MM.1S (cell line): Measurements from ENCODE around the gene GTPBP4.

ENCODE experiments used
- DNase-seq: peaks from one replicate; pipeline ENCODE4 v3.0.0-alpha.2; 2015
- H2AFZ ChIP-seq: fragments of 300-600 bp; sonication (generic); 2 replicates; pipeline ENCODE4 v1.6.0; 2016; ENCODE audit warnings: antibody characterized with exemption, low read length
- H3F3A ChIP-seq: fragments of 300-600 bp; sonication (generic); 2 replicates; pipeline ENCODE4 v1.6.1; 2016; ENCODE audit warnings: mild to moderate bottlenecking, antibody characterized with exemption, low read length, moderate library complexity, mixed read lengths; ENCODE audit not compliant: insufficient read depth
- H3K27ac ChIP-seq: fragments of 300-600 bp; sonication (generic); 2 replicates; pipeline ENCODE4 v1.5.1; 2016; ENCODE audit warnings: mild to moderate bottlenecking, low read length
- H3K27me3 ChIP-seq: fragments of 300-600 bp; sonication (generic); replicated peaks from 2 replicates; pipeline ENCODE4 v1.6.0; 2016; ENCODE audit warnings: low read length; ENCODE audit not compliant: insufficient read depth
- H3K36me3 ChIP-seq: fragments of 300-600 bp; sonication (generic); replicated peaks from 2 replicates; pipeline ENCODE4 v1.6.1; 2016; ENCODE audit warnings: mild to moderate bottlenecking, low read length, mixed read lengths; ENCODE audit not compliant: insufficient read depth
- H3K4me1 ChIP-seq: fragments of 300-600 bp; sonication (generic); 2 replicates; pipeline ENCODE4 v1.6.1; 2016; ENCODE audit warnings: low read length, mixed read lengths
- H3K4me2 ChIP-seq: fragments of 300-600 bp; sonication (generic); 2 replicates; pipeline ENCODE4 v1.6.0; 2016; ENCODE audit warnings: low read depth, low read length
- H3K4me3 ChIP-seq: fragments of 300-600 bp; sonication (generic); 2 replicates; pipeline ENCODE4 v1.5.1; 2016; ENCODE audit warnings: low read length, mixed read lengths
- H3K79me2 ChIP-seq: fragments of 300-600 bp; sonication (generic); 2 replicates; pipeline ENCODE4 v1.6.1; 2016; ENCODE audit warnings: mixed run types, low read length, mixed read lengths
- H3K9ac ChIP-seq: fragments of 300-600 bp; sonication (generic); 2 replicates; pipeline ENCODE4 v1.6.1; 2016; ENCODE audit warnings: low read length, mixed read lengths
- H3K9me2 ChIP-seq: fragments of 300-600 bp; sonication (generic); replicated peaks from 2 replicates; pipeline ENCODE4 v1.6.1; 2016; ENCODE audit warnings: mild to moderate bottlenecking, low read length, mixed read lengths; ENCODE audit not compliant: insufficient read depth
- H3K9me3 ChIP-seq: fragments of 300-600 bp; sonication (generic); replicated peaks from 2 replicates; pipeline ENCODE4 v1.6.1; 2016; ENCODE audit warnings: mild to moderate bottlenecking, low read length, mixed read lengths; ENCODE audit not compliant: insufficient read depth
- H4K20me1 ChIP-seq: fragments of 300-600 bp; sonication (generic); 2 replicates; pipeline ENCODE4 v1.6.1; 2016; ENCODE audit warnings: mild to moderate bottlenecking, low read length, moderate library complexity, mixed read lengths; ENCODE audit not compliant: insufficient read depth
- CTCF ChIP-seq: fragments of 300-600 bp; sonication (generic); IDR thresholded peaks from 2 replicates; pipeline ENCODE4 v1.5.1; 2016; ENCODE audit warnings: antibody characterized with exemption, low read length, mixed read lengths
- EZH2 ChIP-seq: fragments of 300-600 bp; sonication (generic); optimal IDR thresholded peaks from 2 replicates; pipeline ENCODE3; 2017; ENCODE audit warnings: low read depth, mild to moderate bottlenecking, antibody characterized with exemption, low read length, mixed read lengths
- EZH2phosphoT487 ChIP-seq: fragments of 300-600 bp; sonication (generic); IDR thresholded peaks from 2 replicates; pipeline ENCODE4 v1.6.1; 2018; ENCODE audit warnings: antibody characterized with exemption, low read length

The GTPBP4 gene

GRCh38 chr10:1020460-1020859 lies 32.2 kb downstream of the GTPBP4 start:
- Histone ChIP-seq H3F3A (no peaks in the 10 kb centered on the region), H3K36me3 (peaks cover 5% of the 10 kb centered on the region)

GRCh38 chr10:1020958-1021357 lies 32.7 kb downstream of the GTPBP4 start:
- no peak for TF ChIP-seq EZH2
- TF ChIP-seq CTCF = no peak
- TF ChIP-seq EZH2phosphoT487 = no peak
- Histone ChIP-seq H2AFZ (no peak overlapping the region), H3K4me2 (no peak overlapping the region), H3K9me2 (no peaks in the 10 kb centered on the region), H3K9me3 (no peaks in the 10 kb centered on the region), H3K4me1 (no peaks in the 10 kb centered on the region), H3K36me3 (peaks cover 2% of the 10 kb centered on the region), H3F3A (no peaks in the 10 kb centered on the region), H3K27ac (no peak overlapping the region), H3K27me3 (no peaks in the 10 kb centered on the region), H4K20me1 (no peaks in the 10 kb centered on the region), H3K9ac (no peak overlapping the region), H3K79me2 (no peaks in the 10 kb centered on the region), H3K4me3 (no peak overlapping the region)
- DNase-seq = no peak

More at GRCh38 chr10:1020460-1020859, 32.2 kb downstream of the GTPBP4 start:
- Histone ChIP-seq H3K4me3 (no peak overlapping the region), H3K9me2 (no peaks in the 10 kb centered on the region), H4K20me1 (no peaks in the 10 kb centered on the region), H3K4me2 (no peak overlapping the region), H3K27ac (no peak overlapping the region), H3K9ac (no peak overlapping the region), H2AFZ (no peak overlapping the region), H3K27me3 (no peaks in the 10 kb centered on the region), H3K79me2 (no peaks in the 10 kb centered on the region), H3K9me3 (no peaks in the 10 kb centered on the region), H3K4me1 (no peaks in the 10 kb centered on the region)
- no peak for TF ChIP-seq EZH2
- no peak for TF ChIP-seq EZH2phosphoT487
- TF ChIP-seq CTCF = no peak
- DNase-seq = no peak

GRCh38 chr10:1022413-1022812 lies 34.2 kb downstream of the GTPBP4 start:
- no peak overlapping the region for H3K4me3 ChIP-seq
- H3K9me3 ChIP-seq = no peaks in the 10 kb centered on the region
- H3F3A ChIP-seq = no peaks in the 10 kb centered on the region
- no peaks in the 10 kb centered on the region for H3K4me1 ChIP-seq
- H3K4me2 ChIP-seq = no peak overlapping the region
- H3K27me3 ChIP-seq = no peaks in the 10 kb centered on the region
- no peaks in the 10 kb centered on the region for H3K79me2 ChIP-seq
- TF ChIP-seq EZH2phosphoT487 (no peak), CTCF (no peak), EZH2 (no peak)
- no peak overlapping the region for H3K27ac ChIP-seq
- H4K20me1 ChIP-seq = no peaks in the 10 kb centered on the region
- no peak overlapping the region for H3K9ac ChIP-seq
- H3K36me3 ChIP-seq = peaks cover 2% of the 10 kb centered on the region; the same call in 1 of the 2 replicates
- no peak overlapping the region for H2AFZ ChIP-seq
- DNase-seq = no peak
- H3K9me2 ChIP-seq = no peaks in the 10 kb centered on the region
